Uterus (tissue), 2 donors: ENCODE data around the gene CSNK1E.

Source experiments
- POLR2A ChIP-seq, 2 donors: fragments of 450-650 bp; IDR thresholded peaks; one replicate each; pipeline ENCODE4 v1.6.1; 2016; ENCODE audit warnings: antibody characterized with exemption in 2 of 2, mild to moderate bottlenecking in 1 of 2, moderate library complexity in 1 of 2
- TF ChIP-seq, protein P1 (sequence below), 4 experiments: fragments of 200-600 bp in 2 of 4; fragments of 450-650 bp in 2 of 4; sonication (generic) in 2 of 4; IDR thresholded peaks; one replicate each; pipeline ENCODE4 v1.5.1; 2016 to 2019; ENCODE audit warnings: antibody characterized with exemption in 4 of 4, mild to moderate bottlenecking in 2 of 4, moderate library complexity in 1 of 4

DNA sequence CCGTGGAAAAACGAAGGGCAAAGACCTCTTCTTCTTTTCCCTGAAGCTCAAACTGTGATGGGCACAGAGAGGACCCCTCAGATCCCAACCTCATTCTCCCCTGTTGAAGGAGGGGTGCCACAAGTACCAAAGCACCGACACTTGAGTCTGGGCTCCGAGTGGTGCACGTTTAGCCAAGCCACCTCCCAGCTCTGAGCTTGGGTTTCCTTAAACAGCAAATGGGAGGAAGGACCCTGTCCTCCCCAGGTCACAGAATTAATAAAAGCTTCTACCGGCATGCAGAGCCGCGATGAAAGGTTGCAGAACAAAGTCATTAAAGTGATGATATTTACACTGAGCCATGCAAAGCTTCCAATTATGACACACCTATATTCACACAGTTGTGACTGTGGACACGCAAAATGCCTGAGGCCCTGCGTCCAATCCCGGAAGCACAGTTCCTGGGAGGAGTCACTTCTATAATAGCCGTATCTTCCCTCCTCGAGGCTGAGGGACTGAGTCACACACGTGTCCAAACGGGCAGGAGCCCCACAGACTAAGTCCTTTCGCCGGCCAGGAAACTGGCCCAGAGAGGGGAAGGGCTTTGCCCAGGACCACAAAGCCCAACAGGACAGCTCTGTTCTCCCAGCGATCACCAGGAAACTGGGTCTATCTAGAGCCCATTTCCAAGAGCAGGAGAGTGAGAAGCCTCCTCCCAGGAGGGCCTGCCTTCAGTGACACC is 922 bp upstream of the CSNK1E start:
- TF ChIP-seq, protein P1, sequence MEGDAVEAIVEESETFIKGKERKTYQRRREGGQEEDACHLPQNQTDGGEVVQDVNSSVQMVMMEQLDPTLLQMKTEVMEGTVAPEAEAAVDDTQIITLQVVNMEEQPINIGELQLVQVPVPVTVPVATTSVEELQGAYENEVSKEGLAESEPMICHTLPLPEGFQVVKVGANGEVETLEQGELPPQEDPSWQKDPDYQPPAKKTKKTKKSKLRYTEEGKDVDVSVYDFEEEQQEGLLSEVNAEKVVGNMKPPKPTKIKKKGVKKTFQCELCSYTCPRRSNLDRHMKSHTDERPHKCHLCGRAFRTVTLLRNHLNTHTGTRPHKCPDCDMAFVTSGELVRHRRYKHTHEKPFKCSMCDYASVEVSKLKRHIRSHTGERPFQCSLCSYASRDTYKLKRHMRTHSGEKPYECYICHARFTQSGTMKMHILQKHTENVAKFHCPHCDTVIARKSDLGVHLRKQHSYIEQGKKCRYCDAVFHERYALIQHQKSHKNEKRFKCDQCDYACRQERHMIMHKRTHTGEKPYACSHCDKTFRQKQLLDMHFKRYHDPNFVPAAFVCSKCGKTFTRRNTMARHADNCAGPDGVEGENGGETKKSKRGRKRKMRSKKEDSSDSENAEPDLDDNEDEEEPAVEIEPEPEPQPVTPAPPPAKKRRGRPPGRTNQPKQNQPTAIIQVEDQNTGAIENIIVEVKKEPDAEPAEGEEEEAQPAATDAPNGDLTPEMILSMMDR (IDR thresholded peaks at IDR 0.05): no peak
- TF ChIP-seq POLR2A (IDR thresholded peaks at IDR 0.05): peak; percentile 41 to 43
